Eye (tissue), 1 donor: Measurements from ENCODE around the gene MAEL.
A peak's percentile ranks its signal among the peaks of the same experiment; 100 is the strongest.
"Not testable (repeated sequence)": the region's sequence is repeated elsewhere in the genome, so short reads cannot be mapped to it uniquely, and the experiment has no call there.

Experiments
- DNase-seq: peaks from one replicate; pipeline ENCODE4 v3.0.0-alpha.2; 2015

The MAEL gene

DNA sequence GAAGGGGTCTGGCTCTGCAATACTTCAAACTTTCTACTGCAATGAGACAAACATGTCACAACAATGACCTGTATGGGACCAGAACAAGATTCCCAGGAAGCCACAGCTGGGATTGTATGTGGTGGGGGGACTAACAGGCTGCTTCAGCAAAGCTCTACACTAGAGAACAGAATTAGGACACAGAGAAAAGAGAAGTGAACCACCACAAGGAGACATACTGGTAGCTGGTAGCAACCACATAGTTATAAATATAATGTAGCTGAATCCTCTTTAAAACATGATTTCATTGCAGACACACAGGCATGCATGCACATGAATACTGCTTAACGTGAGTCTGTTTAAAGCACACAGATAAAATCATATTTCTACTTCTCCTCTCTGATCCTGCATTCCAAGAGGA, 10.3 kb upstream of the MAEL start:
- no peak for DNase-seq

DNA sequence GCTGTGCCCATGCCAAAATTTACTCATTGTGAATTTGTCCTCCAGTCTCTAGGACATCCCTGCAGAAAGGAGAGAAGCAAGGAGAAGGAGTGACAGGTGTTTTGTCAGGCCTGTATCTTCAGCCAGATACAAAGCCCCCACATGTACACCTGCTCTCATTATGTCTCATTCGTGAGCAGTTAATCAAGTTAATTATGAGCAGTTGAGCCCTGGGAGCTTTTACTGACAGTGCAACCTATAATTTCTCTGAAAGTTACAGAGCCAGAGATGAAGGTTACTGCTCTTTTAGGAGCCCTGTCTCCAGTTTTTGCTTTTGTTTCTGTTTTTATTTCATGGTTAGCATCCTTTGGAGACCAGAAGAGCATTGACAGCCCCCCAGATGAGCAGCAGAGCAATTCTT, 8.7 kb upstream of the MAEL start:
- DNase-seq: no peak

DNA sequence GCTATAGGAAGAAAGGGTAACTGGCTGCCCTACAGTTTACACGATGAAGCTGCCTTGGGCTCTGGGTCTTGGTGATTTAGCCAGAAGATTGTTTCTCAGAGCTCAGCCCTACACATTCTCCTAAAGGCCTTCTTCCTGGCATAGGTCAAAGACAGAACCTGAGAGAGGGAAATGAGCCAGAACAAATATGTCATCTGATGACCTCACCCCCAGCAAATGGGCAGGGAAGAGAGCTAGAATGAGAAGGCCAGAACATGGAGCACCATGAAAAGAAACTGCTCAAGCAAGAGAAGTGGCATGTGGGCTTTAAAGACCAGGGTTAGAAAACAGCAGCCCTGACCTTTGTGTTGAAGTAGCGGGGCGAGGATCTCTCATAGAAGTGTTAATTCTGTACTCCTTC, 8.3 kb upstream of the MAEL start:
- peak; percentile 48 for DNase-seq

DNA sequence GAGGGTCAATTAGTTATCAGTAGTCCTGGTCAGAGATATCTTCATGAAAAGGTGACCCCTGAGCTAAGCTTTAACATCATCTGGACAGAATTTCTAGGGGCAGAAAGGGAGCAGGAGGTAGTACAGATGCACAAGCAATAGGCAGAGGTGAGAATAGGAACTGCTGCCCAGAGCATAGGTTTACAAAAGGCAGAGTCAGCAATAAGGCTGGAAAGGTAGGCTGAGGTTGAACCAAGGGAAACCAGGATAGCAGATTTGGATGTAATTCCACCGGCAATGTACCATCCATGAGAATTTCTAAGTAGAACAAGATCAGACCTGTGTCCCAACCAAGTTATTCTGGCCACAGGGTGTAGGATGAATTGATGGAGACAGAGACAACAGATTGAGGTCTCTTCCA, 7.5 kb upstream of the MAEL start:
- no peak for DNase-seq

DNA sequence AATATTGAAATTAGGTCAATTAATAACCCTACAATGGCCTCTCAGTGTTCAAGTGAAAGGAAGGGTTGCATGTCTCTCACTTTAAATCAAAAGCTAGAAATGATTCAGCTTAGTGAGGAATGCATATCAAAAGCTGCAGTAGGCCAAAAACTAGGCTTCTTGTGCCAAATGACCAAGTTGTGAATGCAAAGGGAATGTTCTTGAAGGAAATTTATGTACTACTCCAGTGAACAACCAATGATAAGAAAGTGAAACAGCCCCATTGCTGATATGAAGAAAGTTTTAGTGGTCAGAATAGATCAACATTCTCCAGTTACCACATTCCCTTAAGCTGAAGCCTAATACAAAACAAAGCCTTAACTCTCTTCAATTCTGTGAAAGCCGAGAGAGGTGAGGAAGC, 10.0 kb downstream of the MAEL start:
- peak; percentile 24 for DNase-seq

DNA sequence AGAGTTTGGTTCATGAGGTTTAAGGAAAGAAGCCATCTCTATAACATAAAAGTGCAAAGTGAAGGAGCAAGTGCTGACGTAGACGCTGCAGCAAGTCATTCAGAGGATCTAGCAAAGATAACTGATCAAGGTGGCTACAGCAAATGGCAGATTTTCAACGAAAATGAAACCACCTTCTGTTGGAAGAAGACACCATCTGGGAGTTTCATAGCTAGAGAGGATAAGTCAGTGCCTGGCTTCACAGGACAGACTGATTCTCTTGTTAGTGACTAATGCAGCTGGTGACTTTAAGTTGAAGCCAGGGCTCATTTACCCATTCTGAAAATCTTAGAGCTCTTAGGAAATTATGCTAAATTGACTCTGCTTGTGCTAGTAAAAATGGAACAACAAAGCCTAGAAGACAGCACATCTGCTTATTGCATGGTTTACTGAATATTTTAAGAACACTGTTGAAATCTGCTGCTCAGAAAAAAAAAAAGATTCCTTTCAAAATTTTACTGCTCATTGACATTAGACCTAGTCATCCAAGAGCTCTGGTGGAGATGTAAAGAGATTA, 10.5 kb downstream of the MAEL start:
- DNase-seq: no peak

DNA sequence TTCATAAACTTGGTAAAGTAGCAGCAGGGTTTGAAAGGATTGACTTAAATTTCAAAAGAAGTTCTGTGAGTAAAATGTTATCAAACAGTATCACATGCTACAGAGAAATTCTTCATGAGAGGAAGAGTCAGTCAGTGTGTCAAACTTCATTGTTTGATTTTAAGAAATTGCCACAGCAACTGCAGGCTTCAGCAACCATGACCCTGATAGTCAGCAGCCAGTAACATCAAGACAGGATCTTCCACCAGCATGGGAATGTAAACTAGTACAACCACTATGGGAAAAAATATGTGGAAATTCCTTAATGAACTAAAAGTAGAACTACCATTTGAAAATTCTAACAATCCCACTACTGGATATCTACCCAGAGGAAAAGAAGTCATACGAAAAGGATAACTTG, 11.5 kb downstream of the MAEL start:
- no peak for DNase-seq

DNA sequence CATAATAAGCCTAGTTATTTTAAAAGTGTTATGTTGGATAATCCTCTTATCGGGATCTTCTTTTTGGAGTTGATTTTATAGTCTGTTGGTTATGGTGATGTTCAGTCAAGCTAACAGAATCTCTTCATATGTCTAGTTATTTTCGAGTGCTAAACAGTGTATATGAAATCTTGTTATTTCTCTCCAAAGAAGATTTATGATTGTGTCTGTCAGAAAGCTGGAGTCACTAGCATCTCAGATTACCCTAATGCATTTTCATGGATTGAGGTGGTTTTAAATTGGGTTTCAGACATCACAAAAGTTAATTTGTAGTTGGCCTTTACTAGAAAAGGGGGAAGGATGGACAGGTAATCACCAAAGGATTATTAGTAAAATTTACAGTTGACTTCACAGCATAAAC, 13.3 kb downstream of the MAEL start:
- DNase-seq: no peak

DNA sequence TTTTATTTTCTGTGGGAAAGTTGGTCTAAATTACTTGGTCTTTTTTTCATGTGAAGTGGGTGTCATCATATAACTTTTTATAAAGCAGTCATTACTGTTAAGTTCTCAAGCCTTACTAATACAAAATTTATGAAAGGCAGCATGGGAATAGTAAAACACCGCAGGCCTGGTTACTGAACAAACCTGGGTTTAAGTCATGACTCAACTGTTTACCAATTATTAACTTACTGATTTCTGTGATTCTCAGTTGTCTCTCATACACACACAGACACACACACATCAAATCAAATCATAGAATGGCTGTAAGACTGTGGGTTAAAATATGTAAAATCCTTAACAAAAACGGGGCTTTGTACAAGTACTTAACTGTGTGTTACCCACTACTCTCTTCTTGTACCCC, 14.6 kb downstream of the MAEL start:
- no peak for DNase-seq

DNA sequence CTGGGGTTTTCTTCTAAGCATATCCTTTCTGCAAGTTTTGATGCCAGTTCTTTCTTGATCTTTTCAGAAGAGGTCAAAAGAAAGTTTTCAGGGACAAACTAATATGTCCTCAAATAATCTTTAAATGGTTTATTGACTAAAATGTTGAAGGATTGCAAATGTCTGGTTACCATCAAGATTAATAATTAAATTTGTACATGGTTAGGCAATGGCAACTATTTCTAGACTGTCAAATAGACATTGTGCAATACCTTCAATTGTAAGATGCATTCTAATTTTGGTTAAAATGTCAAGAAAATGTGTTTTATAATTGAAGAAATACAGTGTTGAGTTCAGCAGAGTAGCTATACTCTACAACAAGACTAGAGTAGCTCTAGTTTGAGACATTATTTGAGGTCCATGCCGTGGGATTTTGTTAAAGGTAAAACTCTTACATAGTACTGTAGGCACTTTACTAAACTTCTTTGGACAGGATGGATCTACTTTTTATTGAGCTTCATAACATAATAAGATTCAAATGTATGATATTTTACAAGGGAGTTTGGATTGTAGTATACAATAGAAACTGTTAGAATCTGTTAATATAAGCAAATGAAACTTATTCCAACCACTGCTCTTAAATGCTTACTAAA, 22.6 kb downstream of the MAEL start:
- no peak for DNase-seq

DNA sequence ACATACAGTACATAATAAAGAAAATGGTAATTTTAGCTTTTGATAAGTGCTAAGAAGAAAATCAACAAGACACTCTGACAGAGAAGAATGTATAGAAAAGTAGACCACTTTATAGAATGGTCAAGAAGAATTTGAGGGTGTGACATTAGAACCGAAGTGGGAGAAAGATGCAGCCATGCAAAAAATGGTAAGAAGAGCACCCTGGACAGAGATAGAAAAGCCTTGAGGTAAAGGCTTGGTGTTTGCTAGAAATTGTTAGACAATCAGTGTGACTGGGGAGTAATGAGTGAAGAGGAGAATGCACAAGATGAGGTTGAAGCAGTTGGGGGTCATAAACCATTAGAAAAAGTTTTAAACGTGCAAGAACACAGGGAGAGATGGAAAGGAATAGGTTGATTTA, 23.5 kb downstream of the MAEL start:
- DNase-seq: no peak

DNA sequence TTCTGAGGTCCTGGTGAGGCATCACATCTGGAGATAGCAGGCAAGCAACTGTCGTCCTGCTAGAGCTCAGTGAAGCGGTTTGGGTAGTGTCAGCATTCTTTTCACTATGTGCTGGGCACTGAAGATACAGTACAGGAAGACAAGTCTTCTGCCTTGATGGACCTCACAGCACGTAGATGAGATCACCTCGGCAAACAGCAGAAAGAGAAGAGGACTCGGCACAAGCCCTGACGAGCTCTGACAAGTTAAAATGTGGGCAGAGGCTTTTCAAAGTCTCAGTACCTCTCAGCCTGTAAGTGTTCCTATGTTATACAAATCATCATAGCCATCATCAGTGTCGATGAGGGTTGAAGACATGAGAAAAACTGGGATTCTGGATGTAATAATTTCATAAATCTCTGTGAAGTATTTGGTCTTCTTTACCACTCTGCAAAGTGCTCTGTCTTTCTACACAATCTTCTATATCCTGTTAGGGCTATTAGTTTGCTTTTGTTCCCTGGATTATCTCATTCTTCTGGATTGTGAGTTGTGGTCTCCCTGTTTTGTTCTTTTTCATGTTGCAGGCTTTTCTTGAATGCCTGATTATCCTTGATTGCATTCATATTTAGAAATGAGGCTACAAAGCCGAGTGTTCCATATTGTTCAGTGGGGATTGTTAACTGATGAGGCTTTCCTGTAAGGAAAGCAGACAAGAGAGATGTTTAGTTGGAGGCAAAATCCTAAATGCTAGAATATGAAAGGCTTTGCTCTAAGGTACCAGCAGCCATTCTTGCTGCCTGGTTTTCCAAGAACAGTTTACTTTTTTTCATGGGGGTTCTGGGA, 24.2 kb downstream of the MAEL start:
- DNase-seq: no peak

DNA sequence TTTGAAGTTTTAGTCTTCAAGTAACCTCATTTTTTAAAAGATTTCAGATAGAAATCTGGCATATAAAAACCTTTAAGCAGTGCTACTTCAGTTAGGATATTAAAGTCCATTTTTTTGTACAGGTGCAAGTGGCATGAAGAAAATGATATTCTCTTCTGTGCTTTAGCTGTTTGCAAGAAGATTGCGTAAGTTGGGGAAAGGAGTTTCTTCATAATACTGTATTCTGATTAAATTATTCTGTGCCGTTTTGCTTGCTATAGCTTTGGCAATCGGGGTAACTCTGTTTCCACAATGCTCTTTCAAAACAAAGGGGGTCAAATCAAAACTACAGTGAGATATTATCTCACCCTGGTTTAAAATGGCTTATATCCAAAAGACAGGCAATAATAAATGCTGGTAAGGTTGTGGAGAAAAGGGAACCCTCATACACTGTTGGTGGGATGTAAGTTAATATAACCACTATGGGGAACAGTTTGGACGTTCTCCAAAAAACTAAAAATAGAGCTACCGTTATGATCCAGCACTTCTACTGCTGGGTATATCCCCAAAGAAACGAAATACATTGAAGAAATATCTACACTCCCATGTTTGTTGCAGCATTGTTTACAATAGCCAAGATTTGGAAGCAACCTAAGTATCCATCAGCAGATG, 27.1 kb downstream of the MAEL start:
- no peak for DNase-seq

DNA sequence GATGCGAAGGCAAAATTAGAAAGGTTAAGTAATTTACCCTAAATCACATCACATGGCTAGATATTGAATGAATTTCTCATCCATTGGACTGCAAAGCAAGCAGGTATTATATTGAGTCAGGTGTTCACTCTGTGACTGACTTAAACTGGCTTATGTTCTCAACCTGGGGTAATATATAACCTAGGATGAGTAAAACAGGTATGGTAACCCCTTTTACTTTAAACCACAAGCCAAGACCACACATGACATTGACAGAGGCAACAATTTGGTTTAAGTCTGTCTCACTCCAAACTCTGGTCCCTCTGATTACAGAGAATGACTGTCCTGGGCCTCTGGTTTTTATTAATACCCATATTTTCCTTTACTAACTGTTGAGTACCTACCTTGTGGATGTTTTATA, 33.3 kb downstream of the MAEL start:
- DNase-seq: no peak

DNA sequence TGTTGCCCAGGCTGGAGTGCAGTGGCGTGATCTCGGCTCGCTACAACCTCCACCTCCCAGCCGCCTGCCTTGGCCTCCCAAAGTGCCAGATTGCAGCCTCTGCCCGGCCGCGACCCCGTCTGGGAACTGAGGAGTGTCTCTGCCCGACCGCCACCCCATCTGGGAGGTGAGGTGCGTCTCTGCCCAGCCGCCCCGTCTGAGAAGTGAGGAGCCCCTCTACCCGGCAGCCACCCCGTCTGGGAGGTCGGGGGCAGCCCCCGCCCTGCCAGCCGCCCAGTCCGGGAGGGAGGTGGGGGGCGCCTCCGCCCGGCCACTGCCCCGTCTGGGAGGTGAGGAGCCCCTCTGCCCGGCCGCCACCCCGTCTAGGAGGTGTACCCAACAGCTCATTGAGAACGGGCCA, 40.5 kb downstream of the MAEL start:
- DNase-seq: not testable (repeated sequence)

DNA sequence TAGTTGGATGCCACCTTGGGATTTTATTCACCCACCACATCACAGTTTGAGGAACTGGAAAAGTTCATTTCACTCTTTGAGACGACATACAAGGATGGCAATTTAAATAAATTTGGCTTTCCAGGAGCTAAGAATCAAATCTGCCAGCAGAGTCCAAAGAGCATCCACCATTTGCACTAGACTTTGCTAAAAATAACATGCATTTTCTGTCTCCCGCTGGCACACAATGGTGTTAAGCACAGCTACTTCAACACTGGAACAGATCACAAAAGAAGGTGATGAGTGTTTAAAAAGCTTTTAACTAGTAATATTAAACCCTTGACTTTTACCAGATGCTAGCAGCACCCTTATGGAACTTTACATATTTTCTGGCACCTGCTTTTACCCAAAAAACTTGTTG, 44.6 kb downstream of the MAEL start:
- no peak for DNase-seq

DNA sequence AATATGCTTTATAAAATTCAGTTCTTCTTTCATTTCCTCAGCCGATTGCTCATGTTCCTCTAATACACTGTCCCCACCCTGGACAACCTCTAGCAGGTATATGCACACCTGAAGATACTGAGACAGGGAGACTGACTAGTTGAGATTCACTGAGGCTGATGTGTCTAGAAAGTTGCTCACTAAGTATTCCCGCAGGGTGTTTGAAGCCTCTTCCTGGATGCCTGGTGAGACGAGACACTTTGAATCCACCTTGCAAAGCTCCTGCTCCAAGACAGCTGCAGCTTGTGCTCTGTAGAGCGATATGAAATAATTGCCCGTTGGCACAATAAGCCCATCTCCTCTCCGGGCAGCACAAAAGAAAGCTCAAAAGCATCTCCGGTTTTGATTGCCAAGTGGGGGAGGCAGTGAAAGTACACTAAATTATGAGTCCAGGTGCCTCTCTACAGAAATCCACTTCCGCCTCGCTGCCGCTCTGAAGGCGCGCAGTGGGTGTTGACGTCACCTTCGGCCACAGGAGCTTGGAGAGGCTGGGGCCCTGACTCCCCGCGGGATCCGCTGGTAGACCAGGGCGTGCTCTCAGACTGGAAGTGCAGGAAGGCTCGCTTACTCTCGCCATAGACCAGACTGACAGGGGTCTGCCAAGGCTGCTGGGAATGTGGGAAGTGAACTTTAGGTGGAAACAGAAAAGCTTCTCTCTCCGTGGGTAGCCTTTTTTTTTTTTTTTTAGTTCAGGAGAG, 54.8 kb downstream of the MAEL start:
- peak; percentile 80 for DNase-seq

DNA sequence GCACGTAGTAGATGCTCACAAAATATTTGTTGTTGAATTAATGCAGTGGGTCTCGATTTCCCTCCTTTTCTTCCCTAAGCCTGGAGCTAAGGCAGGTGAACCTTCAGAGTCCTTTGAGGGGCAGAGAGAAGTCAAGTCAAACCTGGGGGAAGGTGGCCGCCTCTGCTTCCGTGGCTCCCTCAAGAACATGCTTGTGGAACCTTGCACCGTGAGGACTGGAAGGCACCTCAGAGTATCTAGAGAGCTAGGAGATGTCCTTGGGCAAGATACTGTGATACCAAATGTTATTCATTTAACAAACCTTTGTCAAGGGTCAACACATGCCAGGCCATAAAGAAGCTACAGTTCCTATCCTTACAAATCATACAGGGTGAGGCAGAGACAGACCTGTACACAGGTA, 62.8 kb downstream of the MAEL start:
- DNase-seq: no peak

DNA sequence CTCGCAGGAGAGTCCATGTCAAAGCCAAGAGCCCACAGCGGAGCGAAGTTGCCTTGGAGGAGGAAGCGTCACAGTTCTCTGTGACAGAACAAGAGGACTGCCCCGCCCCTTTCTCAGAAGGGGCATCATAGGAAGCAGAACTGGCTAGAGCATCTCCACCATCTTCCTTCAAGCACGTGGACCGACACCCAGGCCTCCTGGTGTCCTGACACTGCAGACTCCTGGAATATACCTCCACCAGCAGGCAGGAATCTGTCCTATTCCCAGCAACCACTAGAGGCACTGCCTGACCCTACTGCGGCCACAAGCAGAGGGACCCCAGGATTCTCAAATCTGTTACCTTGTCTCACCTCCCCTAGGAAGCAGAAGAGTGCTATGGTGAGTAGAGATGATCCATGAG, 63.3 kb downstream of the MAEL start:
- DNase-seq: no peak

DNA sequence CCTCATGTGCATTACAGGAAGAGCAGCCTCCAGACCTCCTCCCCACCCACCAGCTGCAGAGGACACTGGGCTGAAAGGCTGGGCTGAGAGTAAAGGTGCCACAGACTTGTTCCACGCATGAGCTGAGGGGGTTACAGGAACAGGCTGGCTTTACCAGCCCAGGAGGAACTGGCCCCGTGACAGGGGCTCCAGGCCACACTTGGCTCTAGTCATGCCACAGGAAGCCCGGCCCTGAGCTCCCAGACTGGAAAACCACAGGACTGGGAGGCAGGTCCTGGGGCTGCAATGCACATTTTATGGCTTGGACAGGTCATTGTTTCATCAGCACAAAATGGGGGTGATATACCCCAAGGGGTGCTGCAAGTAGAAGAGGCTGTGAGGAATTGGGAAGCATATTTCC, 65.5 kb downstream of the MAEL start:
- DNase-seq: no peak

DNA sequence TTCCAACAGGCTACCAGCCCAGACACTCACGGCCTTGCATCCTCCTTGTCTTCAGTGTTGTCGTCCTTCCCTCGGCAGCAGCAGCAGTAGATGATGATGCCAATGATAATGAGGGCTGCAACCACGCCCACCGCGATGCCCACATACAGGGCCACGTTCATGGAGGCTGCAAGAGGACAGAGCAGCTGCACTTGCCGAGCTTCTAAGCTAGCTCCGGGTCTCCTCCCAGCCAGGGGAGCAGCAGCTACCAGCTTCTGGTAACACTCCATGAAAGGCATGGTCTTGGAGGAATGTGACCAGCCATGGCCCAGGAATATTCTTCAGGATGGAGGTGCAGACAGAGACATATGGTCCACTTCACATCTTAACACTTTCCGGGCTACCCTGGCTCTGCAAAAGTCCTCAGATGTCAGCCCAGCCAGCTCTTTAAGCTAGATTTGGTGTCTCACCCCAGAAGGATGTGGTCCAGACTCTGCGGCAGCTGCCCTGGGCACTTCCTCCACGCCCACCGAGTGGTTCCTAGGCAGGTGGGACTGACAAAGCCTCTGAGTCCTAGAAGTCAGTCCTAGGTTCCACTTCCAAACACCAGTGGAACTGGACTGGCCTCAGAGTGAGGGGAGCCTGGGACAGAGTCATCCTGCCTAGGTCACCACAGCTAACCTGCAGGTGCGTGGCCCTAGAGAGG, 66.0 kb downstream of the MAEL start:
- DNase-seq: no peak

DNA sequence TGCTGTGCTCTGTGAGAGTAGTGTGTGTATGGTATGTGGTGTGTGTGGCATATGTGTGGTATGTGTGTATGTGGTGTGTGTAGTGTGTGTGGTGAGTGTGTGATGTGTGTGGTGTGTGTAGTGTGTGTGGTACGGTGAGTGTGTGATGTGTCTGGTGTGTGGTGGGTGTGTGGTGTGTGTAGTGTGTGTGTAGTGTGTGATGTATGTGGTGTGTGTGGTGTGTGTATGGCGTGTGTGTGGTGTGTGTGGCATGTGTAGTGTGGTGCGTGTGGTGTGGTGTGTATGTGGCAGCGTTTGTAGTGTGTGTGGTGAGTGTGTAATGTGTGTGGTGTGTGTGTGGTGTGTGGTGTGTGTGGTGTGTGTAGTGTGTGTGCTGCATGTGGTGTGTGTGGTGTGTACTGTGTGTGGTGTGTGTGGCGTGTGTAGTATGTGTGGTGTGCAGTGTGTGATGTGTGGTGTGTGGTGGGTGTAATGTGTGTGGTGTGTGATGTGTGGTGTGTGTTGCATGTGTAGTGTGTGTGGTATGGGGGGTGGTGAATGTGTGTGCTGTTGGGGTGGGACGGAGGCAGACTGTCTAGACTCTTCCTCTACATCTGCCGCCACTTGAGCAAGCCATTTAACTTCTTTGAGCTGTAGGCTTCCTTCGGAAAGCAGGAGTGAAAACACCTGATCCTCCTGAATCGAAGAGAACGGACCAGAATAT, 67.6 kb downstream of the MAEL start:
- no peak for DNase-seq
